ENCODE results near the gene PHC1.

GRCh38 chr12:8953773-8954402, 39.6 kb downstream of the PHC1 start:
- TF ChIP-seq CTCF (IDR thresholded peaks at IDR 0.05; ENCODE audit: borderline replicate concordance, extremely low read depth, low read length, poor library complexity, severe bottlenecking) (no peak), EZH2 (IDR thresholded peaks at IDR 0.05; ENCODE audit: borderline replicate concordance, low read depth, low read length, severe bottlenecking) (no peak)

Data from DND-41 (cell line).